B cell (primary cell): ENCODE results near the gene PALLD. TPM values are rescaled to one million over a fixed set of nuclear protein-coding genes. Genes with fewer than 3 reads are reported as not detected.

Source experiments
- ATAC-seq: fragments of 200-7000 bp; cut with Tn5 transposase; one replicate; pipeline ENCODE4 v1.10.0; 2021; ENCODE audit warnings: low read depth, mild to moderate bottlenecking, moderate number of reproducible peaks, moderate library complexity
- CTCF ChIA-PET: fragments of 350-600 bp; sonication (Branson Sonifier 250); formaldehyde crosslinking; loops from one replicate; lab custom pipeline; 2021; ENCODE audit warnings: antibody characterized with exemption, inconsistent platforms; lab: Charles Lee
- POLR2A ChIA-PET: fragments of 350-600 bp; sonication (Branson Sonifier 250); formaldehyde crosslinking; loops from one replicate; lab custom pipeline; 2021; ENCODE audit warnings: antibody characterized with exemption; lab: Charles Lee
- DNase-seq: peaks from one replicate; pipeline ENCODE4 v3.0.0; 2013
- H2AFZ ChIP-seq: 2 replicates; pipeline ENCODE4 v1.6.1; 2012; ENCODE audit warnings: mild to moderate bottlenecking, low read depth, low read length; ENCODE audit not compliant: insufficient read depth, poor library complexity, severe bottlenecking
- H3K27ac ChIP-seq, 2 donors: 1 replicate in 1 of 2; 2 replicates in 1 of 2; pipeline ENCODE4 v1.5.1; 2012 to 2013; ENCODE audit warnings: low read length in 2 of 2, mild to moderate bottlenecking in 2 of 2, moderate library complexity in 1 of 2
- H3K27me3 ChIP-seq, 4 experiments: fragments of 200-600 bp in 1 of 4; sonication (generic) in 1 of 4; replicated peaks in 1 of 4; 1 replicate in 2 of 4; 2 replicates in 2 of 4; pipeline versions ENCODE4 v1.6.1 to v1.7.0; 2013 to 2016; ENCODE audit warnings: low read length in 3 of 4, mild to moderate bottlenecking in 2 of 4, mixed read lengths in 1 of 4, moderate library complexity in 1 of 4; ENCODE audit not compliant: insufficient read depth in 4 of 4, control insufficient read depth in 3 of 4; ENCODE audit errors: control extremely low read depth in 1 of 4
- H3K36me3 ChIP-seq, 2 experiments: replicated peaks in 1 of 2; 1 replicate in 1 of 2; 2 replicates in 1 of 2; pipeline versions ENCODE4 v1.6.1 to v1.7.1; 2013; ENCODE audit warnings: low read length in 1 of 2; ENCODE audit not compliant: insufficient read depth in 2 of 2, control insufficient read depth in 1 of 2; ENCODE audit errors: control extremely low read depth in 1 of 2, extremely low read depth in 1 of 2
- H3K4me1 ChIP-seq, 2 donors: fragments of 200-600 bp in 1 of 2; sonication (generic) in 1 of 2; 1 replicate in 1 of 2; 2 replicates in 1 of 2; pipeline versions ENCODE4 v1.5.1 to v1.6.1; 2013 to 2017; ENCODE audit warnings: low read length in 2 of 2; ENCODE audit not compliant: control insufficient read depth in 2 of 2, insufficient read depth in 2 of 2
- H3K4me2 ChIP-seq: replicated peaks from 2 replicates; pipeline ENCODE3; 2012; ENCODE audit warnings: mild to moderate bottlenecking, low read depth, low read length; ENCODE audit not compliant: poor library complexity, severe bottlenecking
- H3K4me3 ChIP-seq, 5 experiments: fragments of 200-600 bp in 1 of 5; sonication (generic) in 1 of 5; 1 replicate in 3 of 5; 2 replicates in 2 of 5; pipeline versions ENCODE4 v1.5.1 to v1.7.0; 2011 to 2016; ENCODE audit warnings: low read length in 4 of 5, mild to moderate bottlenecking in 4 of 5, low read depth in 2 of 5, control low read depth in 1 of 5, moderate library complexity in 1 of 5; ENCODE audit not compliant: insufficient read depth in 1 of 5; ENCODE audit errors: control extremely low read depth in 1 of 5, extremely low read depth in 1 of 5
- H3K79me2 ChIP-seq: fragments of 200-600 bp; sonication (generic); one replicate; pipeline ENCODE4 v1.6.0; 2016; ENCODE audit warnings: low read length; ENCODE audit not compliant: control insufficient read depth, insufficient read depth
- H3K9ac ChIP-seq: fragments of 200-600 bp; sonication (generic); 2 replicates; pipeline ENCODE4 v1.6.1; 2017; ENCODE audit warnings: mild to moderate bottlenecking, low read length, moderate library complexity
- H3K9me3 ChIP-seq, 3 donors: one replicate each; pipeline versions ENCODE4 v1.6.1 to v1.7.1; 2013; ENCODE audit warnings: low read length in 2 of 3; ENCODE audit not compliant: control insufficient read depth in 2 of 3, insufficient read depth in 1 of 3; ENCODE audit errors: control extremely low read depth in 1 of 3
- H4K20me1 ChIP-seq: 2 replicates; pipeline ENCODE4 v1.6.0; 2012; ENCODE audit warnings: mild to moderate bottlenecking, low read length; ENCODE audit not compliant: insufficient read depth, control insufficient read depth, poor library complexity, severe bottlenecking
- H3K27ac Mint-ChIP-seq: one replicate; pipeline ENCODE4 v1.8.0; 2021; ENCODE audit warnings: mixed read lengths
- H3K27me3 Mint-ChIP-seq: one replicate; pipeline ENCODE4 v1.8.0; 2021; ENCODE audit warnings: mixed read lengths
- H3K4me1 Mint-ChIP-seq: one replicate; pipeline ENCODE4 v1.8.0; 2021; ENCODE audit warnings: mixed read lengths
- H3K4me3 Mint-ChIP-seq: one replicate; pipeline ENCODE4 v1.8.0; 2021; ENCODE audit warnings: mixed read lengths
- H3K9me3 Mint-ChIP-seq: one replicate; pipeline ENCODE4 v1.8.0; 2022; ENCODE audit warnings: mixed read lengths; ENCODE audit not compliant: insufficient read depth
- EZH2 ChIP-seq: IDR thresholded peaks from 2 replicates; pipeline ENCODE4 v1.6.1; 2012; ENCODE audit warnings: borderline replicate concordance, low read depth, mild to moderate bottlenecking, moderate library complexity, low read length; ENCODE audit not compliant: insufficient read depth, poor library complexity, severe bottlenecking
- WGBS: methylation state at CpG from one replicate; pipeline ENCODE4 v1.1.5; 2013; ENCODE audit warnings: missing lambda C conversion rate; ENCODE audit not compliant: insufficient coverage; 5-methylcytosine and 5-hydroxymethylcytosine counted together
- intact Hi-C: fragments of 100-400 bp; cut with micrococcal nuclease; formaldehyde crosslinking; loops from one replicate; pipeline ENCODE4 v1.10.0; 2022
- polyA plus RNA-seq: library from polyadenylated mRNA; depleted of rRNA; stranded (reverse); fragments of >200 nt; gene quantifications from 2 replicates; pipeline ENCODE4 v1.2.3, GENCODE V29; 2012
- total RNA-seq, 2 donors: library from RNA; stranded (reverse); fragments of 120-200 nt in 1 of 2; gene quantifications; 1 replicate in 1 of 2; 2 replicates in 1 of 2; pipeline versions ENCODE4 v1.2.3 to v1.2.4, GENCODE V29; 2013 to 2022
- TF ChIP-seq, protein P1 (sequence below): fragments of 200-600 bp; IDR thresholded peaks from one replicate; pipeline ENCODE4 v1.8.0; 2022; ENCODE audit warnings: antibody characterized with exemption, mild to moderate bottlenecking

PALLD gene
- total and polyA plus RNA-seq, 2 donors (not counting 1 experiment from before 2014, with no cell fraction given) = 0.63 to 0.71 TPM

DNA sequence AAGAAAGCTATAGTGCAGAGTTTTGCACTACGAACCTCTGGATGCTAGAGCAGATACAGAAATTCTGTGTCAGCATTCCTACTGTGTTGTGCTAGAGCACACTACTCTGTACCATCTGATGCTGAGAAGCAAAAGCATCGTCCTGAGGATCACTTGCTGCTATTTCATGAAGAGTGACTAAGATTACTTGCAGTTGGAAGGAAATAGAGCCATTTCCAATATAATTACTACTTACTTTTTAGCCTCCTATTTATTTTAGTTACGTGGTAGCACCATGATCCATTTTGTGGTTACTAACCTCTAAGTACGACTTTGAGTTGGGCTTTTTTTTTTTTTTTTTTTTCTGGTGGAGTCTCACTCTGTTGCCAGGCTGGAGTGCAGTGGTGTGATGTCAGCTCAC, 226.7 kb downstream of the PALLD start:
- intact Hi-C loops = no loop called here
- no peak for TF ChIP-seq EZH2
- TF ChIP-seq, protein P1, sequence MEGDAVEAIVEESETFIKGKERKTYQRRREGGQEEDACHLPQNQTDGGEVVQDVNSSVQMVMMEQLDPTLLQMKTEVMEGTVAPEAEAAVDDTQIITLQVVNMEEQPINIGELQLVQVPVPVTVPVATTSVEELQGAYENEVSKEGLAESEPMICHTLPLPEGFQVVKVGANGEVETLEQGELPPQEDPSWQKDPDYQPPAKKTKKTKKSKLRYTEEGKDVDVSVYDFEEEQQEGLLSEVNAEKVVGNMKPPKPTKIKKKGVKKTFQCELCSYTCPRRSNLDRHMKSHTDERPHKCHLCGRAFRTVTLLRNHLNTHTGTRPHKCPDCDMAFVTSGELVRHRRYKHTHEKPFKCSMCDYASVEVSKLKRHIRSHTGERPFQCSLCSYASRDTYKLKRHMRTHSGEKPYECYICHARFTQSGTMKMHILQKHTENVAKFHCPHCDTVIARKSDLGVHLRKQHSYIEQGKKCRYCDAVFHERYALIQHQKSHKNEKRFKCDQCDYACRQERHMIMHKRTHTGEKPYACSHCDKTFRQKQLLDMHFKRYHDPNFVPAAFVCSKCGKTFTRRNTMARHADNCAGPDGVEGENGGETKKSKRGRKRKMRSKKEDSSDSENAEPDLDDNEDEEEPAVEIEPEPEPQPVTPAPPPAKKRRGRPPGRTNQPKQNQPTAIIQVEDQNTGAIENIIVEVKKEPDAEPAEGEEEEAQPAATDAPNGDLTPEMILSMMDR = no peak
- DNase-seq = no peak
- Histone ChIP-seq H3K4me3 (no peak overlapping the region), H3K4me1 (peaks cover 0 to 4% of the 10 kb centered on the region in 2 donors), H3K79me2 (no peaks in the 10 kb centered on the region), H3K9ac (no peak overlapping the region), H3K27ac (no peak overlapping the region), H3K36me3 (no peaks in the 10 kb centered on the region), H4K20me1 (no peaks in the 10 kb centered on the region), H3K9me3 (no peaks in the 10 kb centered on the region), H3K4me2 (no peak overlapping the region), H3K27me3 (no peaks in the 10 kb centered on the region), H2AFZ (no peak overlapping the region)
- H3K27ac Mint-ChIP-seq = no peak overlapping the region
- peaks cover 20% of the 10 kb centered on the region for H3K27me3 Mint-ChIP-seq
- no peak for ATAC-seq
- peaks cover 3% of the 10 kb centered on the region for H3K9me3 Mint-ChIP-seq
- WGBS = 30% methylated on average over 2 of the region's 4 CpGs
- no peak overlapping the region for H3K4me3 Mint-ChIP-seq
- peaks cover 14% of the 10 kb centered on the region for H3K4me1 Mint-ChIP-seq
- ChIA-PET POLR2A (no interaction called here), CTCF (no interaction called here)

DNA sequence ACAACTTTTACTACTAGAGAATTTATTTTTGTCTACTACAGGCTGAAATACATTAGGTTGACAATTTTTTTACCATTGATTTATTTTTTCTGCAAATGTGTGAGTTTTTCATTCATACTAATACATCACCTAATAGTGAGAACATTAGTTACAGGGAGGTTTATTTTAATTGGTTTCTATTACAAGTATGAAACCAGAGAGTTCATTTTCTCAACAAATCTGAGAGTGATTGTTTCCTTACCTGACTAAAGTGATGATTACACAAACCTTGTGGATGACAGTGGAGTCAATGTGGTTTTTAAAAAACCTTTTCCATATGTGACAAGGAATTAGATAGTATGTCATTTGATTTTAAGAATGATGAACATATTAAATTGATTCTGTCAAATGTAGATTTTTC, 227.4 kb downstream of the PALLD start:
- intact Hi-C loops = no loop called here
- no peak overlapping the region for H3K27ac ChIP-seq
- H3K4me3 ChIP-seq = no peak overlapping the region
- H3K9ac ChIP-seq = no peak overlapping the region
- H3K9me3 Mint-ChIP-seq = peaks cover 5% of the 10 kb centered on the region
- CTCF ChIA-PET = no interaction called here
- POLR2A ChIA-PET = no interaction called here
- no peaks in the 10 kb centered on the region for H3K27me3 ChIP-seq
- H3K4me1 Mint-ChIP-seq = peaks cover 14% of the 10 kb centered on the region
- DNase-seq (no peak), ATAC-seq (no peak)
- H4K20me1 ChIP-seq = no peaks in the 10 kb centered on the region
- peaks cover 20% of the 10 kb centered on the region for H3K27me3 Mint-ChIP-seq
- TF ChIP-seq, protein P1 = no peak
- no peak for TF ChIP-seq EZH2
- no peaks in the 10 kb centered on the region for H3K9me3 ChIP-seq
- H3K4me1 ChIP-seq = peaks cover 0 to 4% of the 10 kb centered on the region in 2 donors
- H3K4me2 ChIP-seq = no peak overlapping the region
- no peaks in the 10 kb centered on the region for H3K79me2 ChIP-seq
- H3K36me3 ChIP-seq = no peaks in the 10 kb centered on the region
- H2AFZ ChIP-seq = no peak overlapping the region
- H3K27ac Mint-ChIP-seq = no peak overlapping the region
- H3K4me3 Mint-ChIP-seq = no peak overlapping the region
